ELF-1 (cell line): ENCODE data around the gene IGFL4.

ENCODE experiments used
- DNase-seq: peaks from one replicate; pipeline ENCODE4 v3.0.0-alpha.2; 2016; ENCODE audit warnings: low read depth, low spot score

Gene IGFL4

DNA sequence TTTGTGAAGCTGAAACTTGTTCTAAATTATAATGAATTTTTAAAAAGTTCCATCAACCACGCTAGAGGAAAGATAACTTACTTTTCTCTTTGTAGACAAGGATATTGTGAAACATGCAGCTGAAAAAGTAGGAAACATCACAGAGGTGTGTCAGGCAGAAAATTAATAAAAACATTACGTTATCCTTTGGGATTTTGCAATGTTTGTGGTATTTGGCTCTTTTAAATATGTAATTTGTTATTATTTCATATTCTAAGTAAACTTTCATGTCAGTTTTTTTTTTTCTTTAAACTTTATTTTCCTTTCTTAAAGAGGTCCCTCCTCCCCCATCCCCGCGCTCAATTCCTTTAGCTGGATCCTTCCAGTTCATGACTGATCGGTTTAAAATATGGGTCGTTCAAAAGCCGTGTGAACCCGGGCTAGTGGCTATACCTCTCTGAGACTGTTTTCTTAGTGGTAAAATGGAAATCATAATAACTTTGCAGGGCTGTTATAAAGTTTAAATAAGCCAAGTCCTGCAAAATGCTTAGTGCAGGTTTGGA is 46.3 kb downstream of the IGFL4 start:
- DNase-seq: no peak

DNA sequence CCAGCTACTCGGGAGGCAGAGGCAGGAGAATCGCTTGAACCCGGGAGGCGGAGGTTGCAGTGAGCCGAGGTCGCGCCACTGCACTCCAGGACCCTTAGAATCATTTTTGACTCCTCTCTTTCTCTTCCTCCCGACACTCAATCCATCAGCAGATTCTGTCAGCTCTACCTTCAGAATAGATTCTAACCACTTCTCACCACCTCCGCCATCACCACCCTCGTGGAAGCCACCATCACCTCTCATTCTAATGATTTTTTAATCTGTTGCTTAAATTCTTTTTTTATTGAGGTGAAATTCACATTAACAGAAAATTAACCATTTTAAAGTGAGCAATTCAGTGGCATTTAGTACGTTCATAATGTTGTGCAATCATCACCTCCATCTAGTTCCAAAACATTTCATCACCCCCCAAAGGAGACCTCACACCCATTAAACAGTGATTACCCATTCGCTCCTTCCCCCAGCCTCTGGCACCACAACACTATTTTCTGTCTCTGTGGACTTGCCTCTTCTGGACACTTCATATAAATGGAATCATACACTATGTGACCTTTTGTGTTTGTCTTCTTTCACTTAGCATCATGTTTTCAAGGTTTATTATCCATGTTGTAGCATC is 50.6 kb downstream of the IGFL4 start:
- DNase-seq: no peak
